H1 (cell line): Measurements from ENCODE around the gene TCERG1. TPM values are rescaled to one million over a fixed set of nuclear protein-coding genes. Genes with fewer than 3 reads are reported as not detected.

Experiments used
- SIN3A ChIP-seq, 2 experiments: IDR thresholded peaks in 1 of 2; conservative IDR thresholded peaks in 1 of 2; 2 replicates each; pipeline ENCODE4 v1.6.1; 2011 to 2012; ENCODE audit warnings: low read length in 2 of 2, improper control_type of control experiment in 1 of 2, low read depth in 1 of 2, mild to moderate bottlenecking in 1 of 2
- polyA plus RNA-seq, 7 experiments: library from polyadenylated mRNA; depleted of rRNA in 3 of 7; stranded (reverse) in 5 of 7; unstranded in 2 of 7; fragments of >200 nt in 5 of 7; fragments of 200-250 nt in 2 of 7; gene quantifications; 1 replicate in 5 of 7; 2 replicates in 1 of 7; 4 replicates in 1 of 7; pipeline versions ENCODE4 v1.2.1 to v1.2.3, GENCODE V29; 2011 to 2013; ENCODE audit warnings: missing spikeins in 2 of 7, mixed read lengths in 2 of 7
- total RNA-seq: library from RNA; stranded (reverse); fragmentation: NEBNext Ultra II Directional; extraction: Animal tissue kit (Norgen Biotek cat#: 25700); gene quantifications from 2 replicates; pipeline ENCODE4 v1.2.1, GENCODE V29; 2021

Gene TCERG1
- total and polyA plus RNA-seq, 2 of the 8 experiments (the other 6 are each of a cell fraction or from before 2014, with no cell fraction given), result 105 to 122 TPM

- no peak for TF ChIP-seq SIN3A (conservative IDR thresholded peaks at IDR 0.05 in 1 of 2, IDR thresholded peaks at IDR 0.05 in 1 of 2; ENCODE audit: low read depth in 1 of 2, low read length in 2 of 2)
These were observed 72.4 kb downstream of the TCERG1 start (continued) for GRCh38 chr5:146519554-146519953.
